Measurements from ENCODE around the gene LHX1. TPM values are rescaled to one million over a fixed set of nuclear protein-coding genes. Genes with fewer than 3 reads are reported as not detected.

Gene LHX1
- polyA plus RNA-seq, 1 donor (not counting 4 experiments of a cell fraction or from before 2014, with no cell fraction given) = 0.35 TPM

- no peak for DNase-seq (ENCODE audit: low read depth, low spot score)
- Histone ChIP-seq H3K27ac (ENCODE audit: control insufficient read depth, insufficient read depth, low read length) (no peak overlapping the region), H3K9me3 (ENCODE audit: control insufficient read depth, low read depth, low read length) (no peaks in the 10 kb centered on the region), H3K9ac (ENCODE audit: control insufficient read depth, extremely low read depth, insufficient read depth, low read length) (no peak overlapping the region), H3K4me3 (ENCODE audit: control insufficient read depth in 2 of 3, extremely low read depth in 1 of 3, insufficient read depth in 2 of 3, low read depth in 1 of 3, low read length in 3 of 3) (no peak overlapping the region), H3K27me3 (ENCODE audit: control insufficient read depth, extremely low read depth, insufficient read depth, low read length) (no peaks in the 10 kb centered on the region), H2AFZ (ENCODE audit: control insufficient read depth, low read length) (no peak overlapping the region), H3K36me3 (ENCODE audit: control insufficient read depth in 2 of 2, extremely low read depth in 1 of 2, insufficient read depth in 2 of 2, low read length in 2 of 2) (peaks cover 6 to 10% of the 10 kb centered on the region in 2 experiments), H3K4me1 (ENCODE audit: control insufficient read depth, extremely low read depth, insufficient read depth, low read length) (peaks cover 15% of the 10 kb centered on the region), H4K20me1 (ENCODE audit: control insufficient read depth, extremely low read depth, insufficient read depth, low read length) (no peaks in the 10 kb centered on the region), H3K9me1 (ENCODE audit: control insufficient read depth, extremely low read depth, insufficient read depth, low read length) (no peaks in the 10 kb centered on the region), H3K79me2 (ENCODE audit: control insufficient read depth, insufficient read depth, low read length) (peaks cover 28% of the 10 kb centered on the region), H3K4me2 (ENCODE audit: control insufficient read depth, extremely low read depth, insufficient read depth, low read depth, low read length) (no peak overlapping the region)
- TF ChIP-seq CTCF (optimal IDR thresholded peaks at IDR 0.05 in 1 of 3, IDR thresholded peaks at IDR 0.05 in 1 of 3, conservative IDR thresholded peaks at IDR 0.05 in 1 of 3; ENCODE audit: extremely low read depth in 1 of 3, insufficient read depth in 2 of 3, low read length in 3 of 3) (no peak), EZH2 (IDR thresholded peaks at IDR 0.05; ENCODE audit: low read length) (no peak)
- dilution Hi-C loops (cut with MboI; ENCODE audit: extremely low pct_ligation_motif_present, low sequenced_read_pairs) = no loop called here
- no peak for FAIRE-seq
Measured at GRCh38 chr17:36983618-36984017, 46.3 kb downstream of the LHX1 start.

- H3K4me3 ChIP-seq (ENCODE audit: control insufficient read depth in 2 of 3, extremely low read depth in 1 of 3, insufficient read depth in 2 of 3, low read depth in 1 of 3, low read length in 3 of 3) = no peak overlapping the region
- no peak for TF ChIP-seq EZH2 (IDR thresholded peaks at IDR 0.05; ENCODE audit: low read length)
- no peak for TF ChIP-seq CTCF (optimal IDR thresholded peaks at IDR 0.05 in 1 of 3, IDR thresholded peaks at IDR 0.05 in 1 of 3, conservative IDR thresholded peaks at IDR 0.05 in 1 of 3; ENCODE audit: extremely low read depth in 1 of 3, insufficient read depth in 2 of 3, low read length in 3 of 3)
- FAIRE-seq (no peak), DNase-seq (ENCODE audit: low read depth, low spot score) (no peak)
- no peak overlapping the region for H3K4me2 ChIP-seq (ENCODE audit: control insufficient read depth, extremely low read depth, insufficient read depth, low read depth, low read length)
- H3K36me3 ChIP-seq (ENCODE audit: control insufficient read depth in 2 of 2, extremely low read depth in 1 of 2, insufficient read depth in 2 of 2, low read length in 2 of 2) = peaks cover 15 to 22% of the 10 kb centered on the region in 2 experiments
- dilution Hi-C loops (cut with MboI; ENCODE audit: extremely low pct_ligation_motif_present, low sequenced_read_pairs) = no loop called here
- H3K9me3 ChIP-seq (ENCODE audit: control insufficient read depth, low read depth, low read length) = no peaks in the 10 kb centered on the region
- H4K20me1 ChIP-seq (ENCODE audit: control insufficient read depth, extremely low read depth, insufficient read depth, low read length) = no peaks in the 10 kb centered on the region
- no peak overlapping the region for H2AFZ ChIP-seq (ENCODE audit: control insufficient read depth, low read length)
- no peak overlapping the region for H3K27ac ChIP-seq (ENCODE audit: control insufficient read depth, insufficient read depth, low read length)
- H3K9ac ChIP-seq (ENCODE audit: control insufficient read depth, extremely low read depth, insufficient read depth, low read length) = no peak overlapping the region
- no peaks in the 10 kb centered on the region for H3K79me2 ChIP-seq (ENCODE audit: control insufficient read depth, insufficient read depth, low read length)
- H3K27me3 ChIP-seq (ENCODE audit: control insufficient read depth, extremely low read depth, insufficient read depth, low read length) = no peaks in the 10 kb centered on the region
- no peaks in the 10 kb centered on the region for H3K4me1 ChIP-seq (ENCODE audit: control insufficient read depth, extremely low read depth, insufficient read depth, low read length)
- H3K9me1 ChIP-seq (ENCODE audit: control insufficient read depth, extremely low read depth, insufficient read depth, low read length) = no peaks in the 10 kb centered on the region
Measured at GRCh38 chr17:36989173-36989572, 51.9 kb downstream of the LHX1 start.
